ENCODE results near the gene SIVA1. TPM values are rescaled to one million over a fixed set of nuclear protein-coding genes. Genes with fewer than 3 reads are reported as not detected.

SIVA1 gene
- total and polyA plus RNA-seq, 9 of the 15 experiments (the other 6 are each of a cell fraction or from before 2014, with no cell fraction given): 4.2 to 186 (median 54.2) TPM

DNA sequence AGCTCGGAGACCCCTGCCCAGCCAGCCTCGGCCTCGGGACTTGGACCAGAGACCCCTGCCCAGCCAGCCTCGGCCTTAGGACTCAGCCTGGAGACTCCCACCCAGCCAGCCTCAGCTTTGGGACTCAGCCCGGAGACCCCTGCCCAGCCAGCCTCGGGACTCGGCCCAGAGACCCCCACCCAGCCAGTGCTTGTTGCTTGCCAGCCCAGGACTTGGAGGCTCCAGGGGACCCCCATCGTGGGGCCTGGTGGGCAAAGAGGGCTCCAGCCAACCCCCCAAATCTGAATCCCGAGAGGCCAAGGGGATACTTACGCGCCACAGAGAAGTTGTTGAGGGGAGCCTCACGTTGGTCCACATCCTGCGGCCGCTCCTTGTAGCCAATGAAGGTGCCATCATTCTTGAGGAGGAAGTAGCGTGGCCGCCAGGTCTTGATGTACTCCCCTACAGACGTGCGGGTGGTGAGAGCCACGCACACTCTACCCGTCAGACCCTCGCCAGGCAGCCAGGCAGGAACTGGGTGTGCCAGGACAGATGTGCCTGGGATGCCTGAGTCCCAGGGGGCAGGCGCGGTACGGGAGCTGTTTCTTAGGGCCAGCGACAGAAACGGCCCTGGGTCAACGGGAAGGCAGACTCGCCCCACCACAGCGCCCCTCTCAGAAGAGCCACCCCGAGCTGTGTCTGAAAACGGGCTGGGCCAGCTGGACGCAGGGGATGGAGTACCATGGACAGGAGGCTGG lies 27.0 kb downstream of the SIVA1 start:
- no peaks in the 10 kb centered on the region for H3K9me1 ChIP-seq (ENCODE audit: control insufficient read depth, insufficient read depth, low read length)
- CTCF ChIA-PET (ENCODE audit: low intra/inter-chr PET ratio): no interaction called here
- no TSS peak for BruUV-seq (replicated peaks)
- H3K27me3 ChIP-seq (ENCODE audit: control insufficient read depth in 2 of 2, insufficient read depth in 2 of 2, low read length in 2 of 2): no peaks in the 10 kb centered on the region
- H3K4me2 ChIP-seq (ENCODE audit: insufficient read depth, low read length): no peak overlapping the region
- no peak overlapping the region for H3K27ac ChIP-seq (ENCODE audit: extremely low read depth, low read depth, low read length)
- H3K36me3 ChIP-seq (ENCODE audit: control insufficient read depth, insufficient read depth, low read length): peaks cover 47% of the 10 kb centered on the region; the same call in 1 of the 3 replicates
- over 99% methylated on average over 23 of the region's 32 CpGs for WGBS (ENCODE audit: insufficient coverage, low coverage, missing lambda C conversion rate)
- H3K79me2 ChIP-seq (ENCODE audit: control insufficient read depth, insufficient read depth, low read length): no peaks in the 10 kb centered on the region
- in situ Hi-C loops (cut with MboI) (no loop called here), intact Hi-C loops (cut with micrococcal nuclease) (no loop called here)
- H2AFZ ChIP-seq (ENCODE audit: low read depth, low read length): no peak overlapping the region
- no peak overlapping the region for H3K9ac ChIP-seq (ENCODE audit: insufficient read depth in 1 of 2, low read depth in 2 of 2, low read length in 2 of 2)
- TF ChIP-seq ZNF583 (CRISPR knock-in tag; IDR thresholded peaks at IDR 0.05): no peak
- TF ChIP-seq POLR2G (IDR thresholded peaks at IDR 0.05; ENCODE audit: low read depth, low read length): peak; percentile 40; the same call in 1 of the 2 replicates
- no peaks in the 10 kb centered on the region for H3K9me3 ChIP-seq (replicated peaks; ENCODE audit: control insufficient read depth, insufficient read depth, low read depth, low read length)
- ATAC-seq (no peak), FAIRE-seq (no peak), DNase-seq (ENCODE audit: extremely low read depth in 1 of 4, low spot score in 3 of 4) (no peak)
- POLR2A ChIA-PET: interaction anchor here (1.0 kb wide), 1 partner anchor 27 kb away, joined by 3 read pairs; the partner anchor contains the start of gene SIVA1
- H3K4me1 ChIP-seq (replicated peaks in 1 of 2; ENCODE audit: control insufficient read depth in 2 of 2, insufficient read depth in 2 of 2, low read length in 2 of 2): peaks cover 0 to 55% of the 10 kb centered on the region in 2 experiments; a peak in 2 of 5 replicates
- no peaks in the 10 kb centered on the region; the same call in 1 of the 2 replicates for H4K20me1 ChIP-seq (replicated peaks; ENCODE audit: control insufficient read depth, insufficient read depth, low read length)
- H3K4me3 ChIP-seq: no peak overlapping the region

- Histone ChIP-seq H3K4me2 (ENCODE audit: insufficient read depth, low read length) (no peak overlapping the region), H4K20me1 (replicated peaks; ENCODE audit: control insufficient read depth, insufficient read depth, low read length) (no peaks in the 10 kb centered on the region; the same call in 1 of the 2 replicates), H3K27me3 (ENCODE audit: control insufficient read depth in 2 of 2, insufficient read depth in 2 of 2, low read length in 2 of 2) (no peaks in the 10 kb centered on the region), H3K4me1 (replicated peaks in 1 of 2; ENCODE audit: control insufficient read depth in 2 of 2, insufficient read depth in 2 of 2, low read length in 2 of 2) (peaks cover 0 to 53% of the 10 kb centered on the region in 2 experiments; a peak in 2 of 5 replicates), H3K36me3 (ENCODE audit: control insufficient read depth, insufficient read depth, low read length) (peaks cover 42% of the 10 kb centered on the region; the same call in 1 of the 3 replicates), H3K79me2 (ENCODE audit: control insufficient read depth, insufficient read depth, low read length) (no peaks in the 10 kb centered on the region), H2AFZ (ENCODE audit: low read depth, low read length) (no peak overlapping the region), H3K4me3 (no peak overlapping the region), H3K27ac (ENCODE audit: extremely low read depth, low read depth, low read length) (no peak overlapping the region), H3K9me3 (replicated peaks; ENCODE audit: control insufficient read depth, insufficient read depth, low read depth, low read length) (no peaks in the 10 kb centered on the region), H3K9ac (ENCODE audit: insufficient read depth in 1 of 2, low read depth in 2 of 2, low read length in 2 of 2) (no peak overlapping the region), H3K9me1 (ENCODE audit: control insufficient read depth, insufficient read depth, low read length) (no peaks in the 10 kb centered on the region)
- ChIA-PET CTCF (ENCODE audit: low intra/inter-chr PET ratio) (no interaction called here), POLR2A (interaction anchor here (1.0 kb wide), 1 partner anchor 28 kb away, joined by 3 read pairs; the partner anchor contains the start of gene SIVA1)
- WGBS (ENCODE audit: insufficient coverage, low coverage, missing lambda C conversion rate): 72% methylated on average over 8 of the region's 24 CpGs
- no TSS peak for BruUV-seq (replicated peaks)
- TF ChIP-seq ZFX (CRISPR knock-in tag; IDR thresholded peaks at IDR 0.05): no peak
- TF ChIP-seq CLOCK (CRISPR knock-in tag; IDR thresholded peaks at IDR 0.05; ENCODE audit: borderline replicate concordance): no peak
- no peak for TF ChIP-seq ZC3H4 (CRISPR knock-in tag; IDR thresholded peaks at IDR 0.05; ENCODE audit: borderline replicate concordance)
- DNase-seq (ENCODE audit: extremely low read depth in 1 of 4, low spot score in 3 of 4): no peak
- FAIRE-seq: no peak
- intact Hi-C loops (cut with micrococcal nuclease): no loop called here
- in situ Hi-C loops (cut with MboI): no loop called here
- no peak for ATAC-seq
Observed at GRCh38 chr14:104780513-104781030, 27.6 kb downstream of the SIVA1 start.

All from K562 (cell line).